Endothelial cell of umbilical vein (primary cell): ENCODE results near the gene BCAR3.

Source experiments
- CTCF ChIP-seq, 2 donors: IDR thresholded peaks; 1 replicate in 1 of 2; 2 replicates in 1 of 2; pipeline ENCODE4 v1.5.1; 2011; ENCODE audit warnings: low read length in 2 of 2, mild to moderate bottlenecking in 2 of 2, moderate library complexity in 2 of 2, control low read depth in 1 of 2, inconsistent platforms in 1 of 2, low read depth in 1 of 2; ENCODE audit not compliant: insufficient read depth in 1 of 2; ENCODE audit errors: extremely low read depth in 1 of 2
- EZH2 ChIP-seq: IDR thresholded peaks from 2 replicates; pipeline ENCODE4 v1.6.1; 2012; ENCODE audit warnings: borderline replicate concordance, low read depth, mild to moderate bottlenecking, moderate library complexity, low read length, inconsistent platforms; ENCODE audit not compliant: severe bottlenecking
- GATA2 ChIP-seq: IDR thresholded peaks from 2 replicates; pipeline ENCODE4 v1.7.0; 2011; ENCODE audit warnings: low read depth, mild to moderate bottlenecking, moderate library complexity, mixed read lengths, low read length; ENCODE audit not compliant: insufficient read length, insufficient read depth
- MYC ChIP-seq: IDR thresholded peaks from one replicate; pipeline ENCODE4 v1.6.1; 2011; ENCODE audit warnings: mild to moderate bottlenecking, low read depth, low read length
- POLR2A ChIP-seq: IDR thresholded peaks from 2 replicates; pipeline ENCODE4 v1.6.1; 2012; ENCODE audit warnings: low read depth, mild to moderate bottlenecking, control low read depth, low read length
- POLR2AphosphoS5 ChIP-seq: IDR thresholded peaks from 2 replicates; pipeline ENCODE4 v1.6.1; 2012; ENCODE audit warnings: low read depth, mild to moderate bottlenecking, control low read depth, low read length, moderate library complexity; ENCODE audit not compliant: insufficient read depth

- TF ChIP-seq CTCF (IDR thresholded peaks at IDR 0.05; ENCODE audit: extremely low read depth in 1 of 2, insufficient read depth in 1 of 2, low read depth in 1 of 2, low read length in 2 of 2) = no peak
- no peak for TF ChIP-seq EZH2
- no peak for TF ChIP-seq POLR2A
- no peak for TF ChIP-seq MYC
- no peak for TF ChIP-seq GATA2
- TF ChIP-seq POLR2AphosphoS5 = no peak
Measured at GRCh38 chr1:93685918-93686317, 4.3 kb upstream of the BCAR3 start.
